D341Med (cell line): ENCODE results near the gene RAP1A.

ENCODE experiments used
- DNase-seq: peaks from one replicate; pipeline ENCODE4 v3.0.0; 2012; ENCODE audit warnings: low spot score

RAP1A gene

GRCh38 chr1:111720274-111720976 is 100.8 kb downstream of the RAP1A start:
- no peak for DNase-seq

GRCh38 chr1:111720977-111721786 is 101.6 kb downstream of the RAP1A start:
- DNase-seq, result no peak

- no peak for DNase-seq
These were observed 103.7 kb downstream of the RAP1A start for GRCh38 chr1:111723091-111723806.

- no peak for DNase-seq
These were observed 104.3 kb downstream of the RAP1A start for GRCh38 chr1:111723871-111724270.

GRCh38 chr1:111725192-111725591 is 105.6 kb downstream of the RAP1A start:
- DNase-seq, result peak; percentile 58

GRCh38 chr1:111727056-111727455 is 107.5 kb downstream of the RAP1A start:
- DNase-seq, result no peak

- peak; percentile 78 for DNase-seq
These were observed 109.8 kb downstream of the RAP1A start for GRCh38 chr1:111729271-111729921.

- no peak for DNase-seq
These were observed 110.5 kb downstream of the RAP1A start for GRCh38 chr1:111729946-111730681.

- no peak for DNase-seq
These were observed 111.1 kb downstream of the RAP1A start for GRCh38 chr1:111730706-111731105.

- DNase-seq, result no peak
These were observed 112.4 kb downstream of the RAP1A start for GRCh38 chr1:111731956-111732355.

- DNase-seq, result no peak
These were observed 113.1 kb downstream of the RAP1A start for GRCh38 chr1:111732718-111733117.

GRCh38 chr1:111733183-111733991 is 113.8 kb downstream of the RAP1A start:
- no peak for DNase-seq

- no peak for DNase-seq
These were observed 114.4 kb downstream of the RAP1A start for GRCh38 chr1:111733992-111734341.

- DNase-seq, result no peak
These were observed 114.8 kb downstream of the RAP1A start for GRCh38 chr1:111734426-111734825.

- DNase-seq, result no peak
These were observed 115.3 kb downstream of the RAP1A start for GRCh38 chr1:111734856-111735255.

- DNase-seq, result no peak
These were observed 115.7 kb downstream of the RAP1A start for GRCh38 chr1:111735321-111735720.

- peak; percentile 47 for DNase-seq
These were observed 116.4 kb downstream of the RAP1A start for GRCh38 chr1:111735858-111736544.

GRCh38 chr1:111736548-111737215 is 117.1 kb downstream of the RAP1A start:
- no peak for DNase-seq
